OCI-LY1 (cell line): ENCODE data around the gene RNU1-2.
"Not testable (repeated sequence)": the region's sequence is repeated elsewhere in the genome, so short reads cannot be mapped to it uniquely, and the experiment has no call there.

Source experiments
- H2AFZ ChIP-seq: fragments of 200-600 bp; sonication (generic), shearing (Covaris generic); 2 replicates; pipeline ENCODE4 v1.6.0; 2014; ENCODE audit warnings: antibody characterized with exemption, mild to moderate bottlenecking, low read length
- H3F3A ChIP-seq: fragments of 200-600 bp; sonication (generic), shearing (Covaris generic); 2 replicates; pipeline ENCODE4 v1.6.0; 2014; ENCODE audit warnings: mild to moderate bottlenecking, antibody characterized with exemption, low read length, moderate library complexity; ENCODE audit not compliant: insufficient read depth
- H3K27ac ChIP-seq: fragments of 200-600 bp; sonication (generic); 2 replicates; pipeline ENCODE4 v1.5.1; 2014; ENCODE audit warnings: low read length, mixed run types, mild to moderate bottlenecking, low read depth; ENCODE audit not compliant: poor library complexity, severe bottlenecking
- H3K27me3 ChIP-seq: fragments of 200-600 bp; sonication (generic); 2 replicates; pipeline ENCODE4 v1.6.0; 2014; ENCODE audit warnings: antibody characterized with exemption, mild to moderate bottlenecking, low read length, moderate library complexity; ENCODE audit not compliant: insufficient read depth
- H3K36me3 ChIP-seq: fragments of 200-600 bp; sonication (generic); 2 replicates; pipeline ENCODE4 v1.6.1; 2014; ENCODE audit warnings: mild to moderate bottlenecking, antibody characterized with exemption, low read length, moderate library complexity, mixed read lengths; ENCODE audit not compliant: insufficient read depth
- H3K4me1 ChIP-seq: fragments of 200-600 bp; sonication (generic); 2 replicates; pipeline ENCODE4 v1.5.1; 2014; ENCODE audit warnings: mild to moderate bottlenecking, low read length, moderate library complexity; ENCODE audit not compliant: insufficient read depth, severe bottlenecking
- H3K4me2 ChIP-seq: fragments of 200-600 bp; sonication (generic), shearing (Covaris generic); 2 replicates; pipeline ENCODE4 v1.6.1; 2014; ENCODE audit warnings: low read length
- H3K4me3 ChIP-seq: fragments of 200-600 bp; sonication (generic); 2 replicates; pipeline ENCODE4 v1.5.1; 2014; ENCODE audit warnings: low read length, low read depth, mild to moderate bottlenecking, mixed read lengths; ENCODE audit not compliant: poor library complexity, severe bottlenecking
- H3K79me2 ChIP-seq: fragments of 200-600 bp; shearing (Covaris generic); 2 replicates; pipeline ENCODE4 v1.6.1; 2016; ENCODE audit warnings: mixed run types, low read length, mixed read lengths; ENCODE audit not compliant: insufficient read depth
- H3K9ac ChIP-seq: fragments of 200-600 bp; sonication (generic), shearing (Covaris generic); 2 replicates; pipeline ENCODE4 v1.6.1; 2014; ENCODE audit warnings: mild to moderate bottlenecking, low read length, mixed read lengths
- H3K9me2 ChIP-seq: fragments of 200-600 bp; sonication (generic), shearing (Covaris generic); 2 replicates; pipeline ENCODE4 v1.6.1; 2014; ENCODE audit warnings: low read depth, mild to moderate bottlenecking, low read length, mixed read lengths
- H3K9me3 ChIP-seq: fragments of 200-600 bp; shearing (Covaris generic); 2 replicates; pipeline ENCODE4 v1.6.1; 2014; ENCODE audit warnings: low read length, mixed read lengths
- H4K20me1 ChIP-seq: fragments of 200-600 bp; sonication (generic), shearing (Covaris generic); 2 replicates; pipeline ENCODE4 v1.6.0; 2016; ENCODE audit warnings: mild to moderate bottlenecking, low read length; ENCODE audit not compliant: insufficient read depth

The RNU1-2 gene

DNA sequence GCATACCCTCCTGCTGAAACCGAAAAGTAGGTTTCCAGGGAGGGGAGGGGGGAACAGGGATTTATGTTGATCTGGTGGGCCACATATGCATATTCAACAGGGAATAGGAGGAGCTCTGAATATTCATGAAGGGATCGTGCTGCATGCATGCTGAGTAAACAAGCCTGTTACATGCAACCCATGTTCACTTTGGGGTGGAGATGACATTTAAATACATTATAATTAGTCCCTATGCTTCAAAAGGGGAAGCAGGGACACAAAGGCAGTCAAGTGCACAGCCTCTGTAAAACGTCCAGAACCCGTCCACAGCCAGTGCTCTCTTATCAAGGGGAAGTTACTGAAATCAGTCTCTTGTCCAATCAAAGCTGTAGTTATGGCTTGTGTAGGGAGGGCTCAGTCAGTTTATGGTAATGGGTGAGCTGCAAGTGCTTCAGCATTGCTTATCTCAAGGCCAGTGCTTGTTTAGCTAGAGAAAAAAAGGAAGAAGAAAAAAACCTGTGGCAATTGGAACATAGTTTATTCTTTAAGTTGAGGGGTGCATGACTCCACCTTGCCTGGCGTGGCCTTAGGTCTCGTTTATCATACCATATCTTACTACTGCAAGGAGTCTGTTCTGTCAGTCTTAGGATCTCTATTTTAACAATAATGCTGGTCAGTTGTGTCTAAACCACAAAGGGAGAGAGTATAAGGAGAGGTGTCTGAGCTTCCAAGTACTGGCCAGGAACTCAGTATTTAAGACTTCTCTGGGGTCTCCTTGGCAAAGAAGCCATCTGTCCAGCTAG lies 28.7 kb upstream of the RNU1-2 start:
- not testable (repeated sequence) for H3K9ac ChIP-seq, H3K9me2 ChIP-seq, H3K79me2 ChIP-seq, H3K4me3 ChIP-seq, H3K27ac ChIP-seq, H3K4me1 ChIP-seq, H2AFZ ChIP-seq, H3K4me2 ChIP-seq, H3F3A ChIP-seq, H3K36me3 ChIP-seq, H3K9me3 ChIP-seq, H4K20me1 ChIP-seq, H3K27me3 ChIP-seq

DNA sequence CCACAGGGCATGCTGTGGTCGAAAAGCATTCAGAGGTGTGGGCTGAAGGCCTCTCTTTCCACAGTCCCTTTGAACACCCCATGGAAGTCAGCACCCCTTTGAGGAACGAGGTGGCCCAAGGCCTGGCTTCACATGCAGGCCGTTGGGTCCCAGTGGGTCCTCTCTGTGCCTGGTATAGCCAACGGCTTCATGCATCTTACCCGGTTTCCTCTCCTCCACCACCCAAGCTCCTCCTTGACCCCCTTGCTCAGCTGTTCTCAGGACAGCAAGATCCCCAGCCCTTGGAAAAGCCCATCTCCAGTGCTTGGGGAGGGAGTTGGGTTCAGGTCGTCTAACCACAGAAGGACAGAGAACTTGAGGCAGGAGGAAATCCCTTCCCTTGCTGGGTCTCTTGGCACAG lies 27.0 kb upstream of the RNU1-2 start:
- H3K4me1 ChIP-seq, H3K79me2 ChIP-seq, H2AFZ ChIP-seq, H3K4me3 ChIP-seq, H3K9ac ChIP-seq, H3F3A ChIP-seq, H3K36me3 ChIP-seq, H3K27ac ChIP-seq, H3K27me3 ChIP-seq, H3K4me2 ChIP-seq, H3K9me3 ChIP-seq, H3K9me2 ChIP-seq, H4K20me1 ChIP-seq: not testable (repeated sequence)

DNA sequence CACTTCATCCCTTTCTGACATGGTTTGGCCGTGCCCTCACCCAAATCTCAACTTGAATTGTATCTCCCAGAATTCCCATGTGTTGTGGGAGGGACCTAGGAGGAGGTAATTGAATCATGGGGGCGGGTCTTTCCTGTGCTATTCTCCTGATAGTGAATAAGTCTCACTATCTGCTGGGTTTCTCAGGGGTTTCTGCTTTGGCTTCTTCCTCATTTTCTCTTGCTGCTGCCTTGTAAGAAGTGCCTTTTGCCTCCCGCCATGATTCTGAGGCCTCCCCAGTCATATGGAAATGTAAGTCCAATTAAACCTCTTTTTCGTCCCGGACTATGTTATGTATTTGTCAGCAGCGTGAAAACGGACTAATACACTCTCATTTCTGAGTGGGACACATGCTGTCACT lies 25.8 kb upstream of the RNU1-2 start:
- H2AFZ ChIP-seq, H3K9ac ChIP-seq, H4K20me1 ChIP-seq, H3K36me3 ChIP-seq, H3K27me3 ChIP-seq, H3K4me3 ChIP-seq, H3K27ac ChIP-seq, H3F3A ChIP-seq, H3K4me2 ChIP-seq, H3K4me1 ChIP-seq, H3K79me2 ChIP-seq, H3K9me2 ChIP-seq, H3K9me3 ChIP-seq: not testable (repeated sequence)

DNA sequence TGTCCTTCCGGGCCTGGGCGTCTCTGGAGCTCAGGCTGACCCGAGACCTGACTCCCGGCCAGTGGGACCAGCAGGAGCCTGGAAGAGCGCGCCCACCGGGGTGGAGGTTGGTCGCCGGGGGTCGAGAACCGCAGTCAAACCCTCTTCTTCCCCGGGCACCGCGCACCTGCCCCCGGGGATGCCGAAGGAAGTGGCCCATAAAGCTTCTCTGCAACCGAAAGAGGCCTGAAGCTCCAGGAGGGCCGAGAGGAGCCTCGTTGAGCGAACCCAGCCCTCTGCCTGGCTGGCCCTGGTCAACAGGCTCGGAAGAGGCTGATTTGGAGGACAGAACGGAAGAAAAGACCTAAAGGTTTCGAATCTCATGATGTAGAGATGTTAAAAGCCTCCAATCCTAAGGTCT lies 24.6 kb upstream of the RNU1-2 start:
- not testable (repeated sequence) for H3K9me2 ChIP-seq, H4K20me1 ChIP-seq, H3K9ac ChIP-seq, H3K79me2 ChIP-seq, H3K36me3 ChIP-seq, H3K27ac ChIP-seq, H3K4me2 ChIP-seq, H3K4me1 ChIP-seq, H3K9me3 ChIP-seq, H3K4me3 ChIP-seq, H3F3A ChIP-seq, H2AFZ ChIP-seq, H3K27me3 ChIP-seq

DNA sequence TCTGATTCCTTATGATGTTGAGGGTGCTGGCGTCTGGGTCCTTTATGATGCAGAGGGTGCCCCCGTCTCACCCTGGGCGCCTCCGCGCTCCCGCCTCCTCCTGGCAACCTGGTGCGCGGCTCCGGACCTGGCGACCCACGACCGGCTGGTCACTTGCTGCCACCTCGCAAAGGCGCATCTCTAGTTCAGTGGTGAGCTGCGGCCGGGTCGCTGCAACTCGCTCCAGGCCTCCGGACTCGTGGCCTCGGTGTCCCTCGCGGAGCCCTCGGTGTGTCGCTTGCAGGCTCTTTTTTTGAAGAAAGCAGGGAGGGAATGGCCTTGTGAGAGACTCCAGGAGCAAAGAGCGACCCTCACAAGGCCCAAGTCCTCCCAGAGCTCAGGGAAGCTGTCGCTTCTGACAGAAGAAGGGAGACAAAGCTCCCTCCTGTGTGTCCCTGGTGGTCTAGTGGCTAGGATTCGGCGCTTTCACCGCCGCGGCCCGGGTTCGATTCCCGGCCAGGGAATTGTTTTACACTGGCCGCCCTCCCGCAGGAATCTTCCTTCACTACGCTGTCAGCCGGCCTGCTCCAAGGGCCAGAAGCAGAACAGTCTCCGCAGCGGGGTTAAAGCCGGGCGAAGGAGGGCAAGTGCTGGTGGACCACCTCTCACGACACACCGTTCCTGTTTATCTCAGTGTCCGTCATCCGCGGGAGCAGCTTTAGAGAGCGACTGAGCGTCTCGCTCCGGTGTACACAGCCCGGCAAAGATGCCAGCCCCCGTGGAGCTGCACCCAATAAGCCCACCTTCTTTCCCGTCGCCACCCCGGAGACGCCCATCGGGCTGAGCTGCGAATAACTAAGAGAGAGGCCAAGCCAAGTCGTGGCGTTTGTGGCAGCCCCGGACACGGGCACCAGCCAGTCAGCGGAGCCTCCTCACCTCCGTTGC lies 23.4 kb upstream of the RNU1-2 start:
- H3K36me3 ChIP-seq, H3K27ac ChIP-seq, H3F3A ChIP-seq, H3K4me1 ChIP-seq, H3K4me3 ChIP-seq, H3K4me2 ChIP-seq, H3K27me3 ChIP-seq, H3K9ac ChIP-seq, H3K79me2 ChIP-seq, H4K20me1 ChIP-seq, H3K9me2 ChIP-seq, H2AFZ ChIP-seq, H3K9me3 ChIP-seq: not testable (repeated sequence)

DNA sequence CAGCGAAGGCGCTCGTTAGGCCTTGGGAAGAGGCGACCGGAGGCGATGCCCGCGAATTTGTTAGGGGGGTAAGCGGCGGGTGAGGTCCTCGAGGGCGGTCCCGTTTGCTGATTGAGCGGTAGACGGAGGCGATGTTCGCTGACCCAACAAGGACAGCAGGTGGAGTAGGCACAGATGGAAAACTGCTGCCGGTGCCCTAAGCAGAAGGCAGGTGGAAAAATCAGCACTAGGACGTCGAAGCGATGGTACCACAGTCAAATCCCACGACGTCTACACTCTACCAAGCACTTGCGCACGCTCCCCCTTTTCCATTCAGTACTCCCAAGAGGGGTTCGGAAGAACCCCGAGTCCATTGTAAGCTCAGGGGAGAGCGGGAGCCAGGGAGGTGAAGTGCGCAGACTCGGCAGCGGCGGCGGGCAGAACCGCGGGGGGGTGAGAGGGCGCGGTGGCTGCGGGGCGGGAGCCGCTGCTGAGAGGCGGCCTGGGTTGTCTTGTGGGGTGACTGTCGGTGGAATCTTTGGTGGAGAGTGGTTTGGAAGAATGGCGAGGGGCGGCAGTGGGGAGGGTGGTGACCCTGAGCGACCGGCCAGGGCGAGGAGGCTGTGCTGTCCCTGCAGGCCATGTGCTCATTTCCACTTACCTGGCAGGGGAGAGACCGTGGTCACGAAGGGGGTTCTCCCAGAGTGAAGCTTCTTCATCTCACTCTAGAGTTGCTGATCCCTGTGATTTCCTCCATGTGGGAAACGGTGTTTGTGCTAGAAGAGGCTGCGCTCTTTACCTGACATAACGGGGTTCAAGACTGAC lies 22.5 kb upstream of the RNU1-2 start:
- not testable (repeated sequence) for H3K4me1 ChIP-seq, H3K9ac ChIP-seq, H3K4me3 ChIP-seq, H3K79me2 ChIP-seq, H3K36me3 ChIP-seq, H2AFZ ChIP-seq, H3K27me3 ChIP-seq, H3K9me3 ChIP-seq, H3K27ac ChIP-seq, H4K20me1 ChIP-seq, H3K9me2 ChIP-seq, H3K4me2 ChIP-seq, H3F3A ChIP-seq

DNA sequence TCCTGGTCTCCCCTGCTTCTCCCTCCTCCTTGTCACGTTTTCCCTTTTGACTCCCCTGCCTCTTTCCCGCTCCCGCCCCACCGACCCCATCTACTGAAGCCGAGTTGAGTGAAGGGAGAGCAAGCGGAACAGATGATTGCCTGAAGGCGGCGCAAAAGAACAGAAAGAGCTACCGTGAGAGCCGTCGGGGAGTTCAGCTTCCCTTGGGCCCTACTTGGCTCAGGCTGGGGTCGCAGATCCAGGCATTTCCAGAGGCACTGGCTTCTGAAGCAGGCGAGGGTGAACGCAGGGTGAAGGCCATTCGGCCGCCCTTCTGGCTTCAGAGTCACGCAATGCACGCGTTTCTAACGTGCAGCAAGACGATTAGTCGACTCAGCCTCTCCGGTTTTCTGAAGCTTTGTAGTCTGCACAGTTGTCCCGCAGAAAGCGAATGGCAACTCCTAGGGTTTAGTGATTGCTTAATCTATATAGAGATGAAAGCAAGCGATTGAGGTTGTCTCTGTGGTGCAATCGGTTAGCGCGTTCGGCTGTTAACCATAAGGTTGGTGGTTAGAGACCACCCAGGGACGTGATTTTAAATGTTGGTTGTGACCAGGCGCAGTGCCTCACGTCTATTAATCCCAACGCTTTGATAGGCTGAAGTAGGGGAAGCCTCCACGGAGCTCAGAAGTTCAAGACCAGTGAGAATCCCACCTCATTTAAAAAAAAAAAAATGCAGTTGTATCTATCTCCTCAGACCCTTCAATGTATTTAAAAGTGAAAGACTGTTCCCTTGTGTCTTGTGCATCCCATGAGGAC lies 20.6 kb upstream of the RNU1-2 start:
- H3K4me2 ChIP-seq, H3K9me3 ChIP-seq, H3K36me3 ChIP-seq, H3K27me3 ChIP-seq, H3K27ac ChIP-seq, H4K20me1 ChIP-seq, H3K4me3 ChIP-seq, H3K9ac ChIP-seq, H3F3A ChIP-seq, H3K4me1 ChIP-seq, H3K9me2 ChIP-seq, H3K79me2 ChIP-seq, H2AFZ ChIP-seq: not testable (repeated sequence)
